GM12878 (cell line): Measurements from ENCODE around the gene VTI1A. TPM values are rescaled to one million over a fixed set of nuclear protein-coding genes. Genes with fewer than 3 reads are reported as not detected.

Experiments used
- ATAC-seq: fragments of 200-7000 bp; cut with Tn5 transposase; 3 replicates; pipeline ENCODE4 v1.9.1; 2020; ENCODE audit warnings: mild to moderate bottlenecking, moderate library complexity
- BruUV-seq: library from RNA; stranded (reverse); fragments of 400-500 nt; replicated peaks from 2 replicates; lab custom pipeline; 2021; lab: Mats Ljungman, UMichigan
- CTCF ChIA-PET: fragments of 300-600 bp; sonication (Branson Sonifier 250); formaldehyde crosslinking; extraction: SDS; loops from one replicate; lab custom pipeline; 2021; ENCODE audit warnings: inconsistent platforms; lab: Yijun Ruan, JAX
- POLR2A ChIA-PET: fragments of 350-600 bp; formaldehyde crosslinking; extraction: SDS; loops from one replicate; lab custom pipeline; 2021; ENCODE audit warnings: inconsistent platforms; lab: Charles Lee
- RAD21 ChIA-PET: fragments of 300-600 bp; sonication (Branson Sonifier 250); formaldehyde crosslinking; loops from one replicate; lab custom pipeline; 2023; ENCODE audit warnings: antibody characterized with exemption; ENCODE audit not compliant: unreplicated experiment; lab: Charles Lee
- SMC1A ChIA-PET: fragments of 300-600 bp; sonication (Branson Sonifier 250); formaldehyde crosslinking; loops from one replicate; lab custom pipeline; 2023; ENCODE audit not compliant: unreplicated experiment, uncharacterized antibody; lab: Charles Lee
- DNase-seq: peaks from one replicate; pipeline ENCODE4 v3.0.0-alpha.2; 2011; ENCODE audit warnings: low read depth, low spot score
- FAIRE-seq: peaks from 3 replicates; lab custom pipeline; 2011; peaks lifted over from hg19 to GRCh38; lab: Jason Lieb, UNC
- H2AFZ ChIP-seq: 2 replicates; pipeline ENCODE4 v1.6.0; 2011; ENCODE audit warnings: low read depth, low read length, control low read depth; ENCODE audit not compliant: control insufficient read depth
- H3K27ac ChIP-seq: 2 replicates; pipeline ENCODE4 v1.5.1; 2011; ENCODE audit warnings: control low read depth; ENCODE audit not compliant: control insufficient read depth, insufficient read depth
- H3K27me3 ChIP-seq, 2 experiments: replicated peaks in 1 of 2; 2 replicates each; pipeline versions ENCODE4 v1.6.0 to v1.6.1; 2011; ENCODE audit warnings: low read length in 1 of 2; ENCODE audit not compliant: control insufficient read depth in 2 of 2, insufficient read depth in 2 of 2
- H3K36me3 ChIP-seq, 2 experiments: 2 replicates each; pipeline ENCODE4 v1.5.1; 2011; ENCODE audit warnings: low read length in 1 of 2; ENCODE audit not compliant: control insufficient read depth in 2 of 2, insufficient read depth in 2 of 2
- H3K4me1 ChIP-seq: 2 replicates; pipeline ENCODE4 v1.6.1; 2011; ENCODE audit warnings: mild to moderate bottlenecking, low read length, moderate library complexity, mixed read lengths; ENCODE audit not compliant: control insufficient read depth, insufficient read depth
- H3K4me2 ChIP-seq: 2 replicates; pipeline ENCODE4 v1.6.0; 2011; ENCODE audit warnings: control low read depth; ENCODE audit not compliant: control insufficient read depth, insufficient read depth
- H3K4me3 ChIP-seq: fragments of 200-600 bp; sonication (generic); 2 replicates; pipeline ENCODE4 v1.5.1; 2016
- H3K79me2 ChIP-seq: 2 replicates; pipeline ENCODE4 v1.6.0; 2011; ENCODE audit warnings: low read length; ENCODE audit not compliant: control insufficient read depth, insufficient read depth
- H3K9ac ChIP-seq: 2 replicates; pipeline ENCODE4 v1.8.0; 2011; ENCODE audit warnings: low read length, control low read depth, mixed read lengths; ENCODE audit not compliant: control insufficient read depth, insufficient read depth
- H3K9me3 ChIP-seq: replicated peaks from 3 replicates; pipeline ENCODE4 v1.5.1; 2011; ENCODE audit warnings: mild to moderate bottlenecking, low read length; ENCODE audit not compliant: control insufficient read depth, insufficient read depth
- H4K20me1 ChIP-seq: 2 replicates; pipeline ENCODE4 v1.6.0; 2011; ENCODE audit not compliant: control insufficient read depth, insufficient read depth
- FOXK2 ChIP-seq: fragments of 450-650 bp; IDR thresholded peaks from 2 replicates; pipeline ENCODE4 v1.6.1; 2017; ENCODE audit warnings: mild to moderate bottlenecking, moderate library complexity
- GABPA ChIP-seq: IDR thresholded peaks from 2 replicates; pipeline ENCODE4 v1.6.1; 2014; ENCODE audit warnings: antibody characterized with exemption, low read depth, mild to moderate bottlenecking, inconsistent platforms
- KDM1A ChIP-seq: fragments of 200-600 bp; sonication (generic); IDR thresholded peaks from 2 replicates; pipeline ENCODE4 v1.6.1; 2016; ENCODE audit warnings: borderline replicate concordance
- MEF2A ChIP-seq: IDR thresholded peaks from 2 replicates; pipeline ENCODE4 v1.6.1; 2011; ENCODE audit warnings: low read depth, mild to moderate bottlenecking, low read length, moderate library complexity; ENCODE audit not compliant: insufficient read depth
- MTA2 ChIP-seq: fragments of 450-650 bp; IDR thresholded peaks from 2 replicates; pipeline ENCODE4 v1.6.1; 2016; ENCODE audit warnings: low read depth, mild to moderate bottlenecking, moderate library complexity
- SPI1 ChIP-seq: IDR thresholded peaks from 2 replicates; pipeline ENCODE4 v1.6.1; 2011; ENCODE audit warnings: low read depth, mild to moderate bottlenecking, low read length, moderate library complexity, borderline replicate concordance; ENCODE audit not compliant: insufficient read depth
- USF1 ChIP-seq: IDR thresholded peaks from 2 replicates; pipeline ENCODE4 v1.6.1; 2011; ENCODE audit warnings: borderline replicate concordance, low read depth, mild to moderate bottlenecking, moderate library complexity, mixed read lengths, low read length; ENCODE audit not compliant: insufficient read depth; ENCODE audit errors: extremely low read length
- WRNIP1 ChIP-seq: IDR thresholded peaks from 2 replicates; pipeline ENCODE4 v1.6.1; 2011; ENCODE audit warnings: low read depth, low read length, improper control_type of control experiment, borderline replicate concordance
- ZSCAN29 ChIP-seq: fragments of 450-650 bp; IDR thresholded peaks from 2 replicates; pipeline ENCODE4 v1.6.1; 2017; ENCODE audit warnings: mild to moderate bottlenecking, moderate library complexity
- WGBS: methylation state at CpG from one replicate; pipeline ENCODE4 v1.1.6; 2016; ENCODE audit warnings: low lambda C conversion rate; ENCODE audit not compliant: insufficient replicate concordance, insufficient coverage; ENCODE audit errors: missing lambda C conversion rate; 5-methylcytosine and 5-hydroxymethylcytosine counted together
- in situ Hi-C: fragments of 300-500 bp; cut with MboI; formaldehyde crosslinking; loops from 9 replicates; pipeline ENCODE4 v1.14.3; 2018; ENCODE audit warnings: mixed read lengths
- intact Hi-C: fragments of 100-400 bp; cut with micrococcal nuclease; formaldehyde crosslinking; loops from one replicate; pipeline ENCODE4 v1.14.2; 2022; ENCODE audit not compliant: unreplicated experiment
- polyA plus RNA-seq, 11 experiments: library from polyadenylated mRNA; depleted of rRNA in 4 of 11; unstranded in 6 of 11; stranded (reverse) in 5 of 11; fragments of >200 nt; fragmentation: Nextera tagmentation in 4 of 11; fragmentation: Illumina TruSeq in 1 of 11; extraction: Ambion mirVana in 4 of 11; extraction: Trizol in 1 of 11; gene quantifications; 1 replicate in 1 of 11; 2 replicates in 10 of 11; pipeline versions ENCODE4 v1.2.1 to v1.2.3, GENCODE V29; 2011 to 2016; ENCODE audit warnings: inconsistent platforms in 2 of 11, missing spikeins in 2 of 11, low read depth in 1 of 11
- total RNA-seq, 4 experiments: library from RNA; depleted of rRNA in 3 of 4; stranded (reverse); fragments of >200 nt in 3 of 4; fragmentation: Illumina TruSeq in 1 of 4; extraction: Trizol in 1 of 4; gene quantifications; 2 replicates each; pipeline versions ENCODE4 v1.2.1 to v1.2.3, GENCODE V29; 2013 to 2021

Gene VTI1A
- total and polyA plus RNA-seq, 10 of the 15 experiments (the other 5 are each of a cell fraction or from before 2014, with no cell fraction given), result 12.4 to 43.2 (median 27.5) TPM

DNA sequence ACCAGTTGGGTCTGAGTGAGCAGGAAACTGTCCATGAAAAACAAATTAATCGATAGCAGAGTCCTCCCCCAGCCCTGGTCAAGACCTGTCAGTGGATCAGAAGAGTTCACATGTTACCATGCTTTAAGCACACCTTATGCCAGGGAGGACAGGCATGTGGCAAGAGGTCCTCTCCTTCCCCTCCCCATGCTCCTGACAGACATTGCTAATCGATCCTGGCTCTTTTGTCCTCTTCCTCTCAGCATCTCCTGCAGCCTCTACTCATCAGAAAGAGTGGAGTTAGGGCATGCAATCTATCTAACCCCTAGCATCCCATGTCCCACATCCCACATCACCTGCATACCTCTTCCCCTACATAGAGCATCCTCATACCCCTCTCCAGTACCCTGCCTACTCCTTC lies 385.9 kb downstream of the VTI1A start (continued):
- no peak for TF ChIP-seq USF1
- TF ChIP-seq WRNIP1, result no peak
- no peak for TF ChIP-seq KDM1A

- FAIRE-seq (no peak), ATAC-seq (no peak), DNase-seq (no peak)
- no peaks in the 10 kb centered on the region for H4K20me1 ChIP-seq
- H3K9me3 ChIP-seq, result no peaks in the 10 kb centered on the region
- ChIA-PET SMC1A (no interaction called here), RAD21 (no interaction called here), CTCF (no interaction called here), POLR2A (no interaction called here)
- H3K27ac ChIP-seq, result no peak overlapping the region
- peaks cover 6% of the 10 kb centered on the region; the same call in 1 of the 2 replicates for H3K4me1 ChIP-seq
- H3K27me3 ChIP-seq, result no peaks in the 10 kb centered on the region
- BruUV-seq, result no TSS peak
- H3K4me3 ChIP-seq, result no peak overlapping the region
- in situ Hi-C loops, result no loop called here
- WGBS, result 66% methylated on average over 8 of the region's 8 CpGs
- no peaks in the 10 kb centered on the region for H3K79me2 ChIP-seq
- H3K36me3 ChIP-seq, result no peaks in the 10 kb centered on the region
- no peak overlapping the region for H2AFZ ChIP-seq
- no peak for TF ChIP-seq MTA2
- TF ChIP-seq FOXK2, result no peak
- 0 out of 2 replicates have a peak, but pooled peaks have one; percentile 33 for TF ChIP-seq MEF2A
- TF ChIP-seq ZSCAN29, result no peak
- TF ChIP-seq SPI1, result no peak
- TF ChIP-seq GABPA, result 0 out of 2 replicates have a peak, but pooled peaks have one; percentile 44
- no peak overlapping the region for H3K9ac ChIP-seq
- intact Hi-C loops, result no loop called here
- no peak overlapping the region for H3K4me2 ChIP-seq
These were observed 387.8 kb downstream of the VTI1A start for GRCh38 chr10:112834751-112835181.
